SK-N-SH (cell line): ENCODE data around the gene GPR55.

Experiments used
- EP300 ChIP-seq, 2 experiments: IDR thresholded peaks; 2 replicates each; pipeline versions ENCODE4 v1.4.0 to v1.6.1; 2012; ENCODE audit warnings: borderline replicate concordance in 1 of 2, low read depth in 1 of 2, low read length in 1 of 2
- EZH2phosphoT487 ChIP-seq: fragments of 200-600 bp; sonication (generic); IDR thresholded peaks from 2 replicates; pipeline ENCODE4 v1.6.1; 2017; ENCODE audit warnings: low read depth, mixed run types, mild to moderate bottlenecking, antibody characterized with exemption, moderate library complexity, borderline replicate concordance
- FOXM1 ChIP-seq: IDR thresholded peaks from 2 replicates; pipeline ENCODE4 v1.4.0; 2012; ENCODE audit warnings: low read depth, mild to moderate bottlenecking
- MXI1 ChIP-seq: IDR thresholded peaks from 2 replicates; pipeline ENCODE4 v1.6.1; 2012; ENCODE audit warnings: mild to moderate bottlenecking, low read depth, low read length, improper control_type of control experiment
- NRF1 ChIP-seq: IDR thresholded peaks from 2 replicates; pipeline ENCODE4 v1.6.1; 2012; ENCODE audit warnings: low read depth, mild to moderate bottlenecking, low read length
- POLR2AphosphoS5 ChIP-seq: IDR thresholded peaks from 2 replicates; pipeline ENCODE4 v1.6.1; 2012; ENCODE audit warnings: low read depth, low read length
- RAD21 ChIP-seq: IDR thresholded peaks from 2 replicates; pipeline ENCODE4 v1.6.1; 2012; ENCODE audit warnings: mild to moderate bottlenecking, low read length
- RFX5 ChIP-seq: IDR thresholded peaks from 2 replicates; pipeline ENCODE4 v1.6.1; 2012; ENCODE audit warnings: mild to moderate bottlenecking, improper control_type of control experiment, low read length
- SMC3 ChIP-seq: IDR thresholded peaks from 2 replicates; pipeline ENCODE4 v1.6.1; 2012; ENCODE audit warnings: low read depth, low read length, improper control_type of control experiment
- TEAD4 ChIP-seq: IDR thresholded peaks from 2 replicates; pipeline ENCODE4 v1.4.0; 2012; ENCODE audit warnings: mild to moderate bottlenecking, borderline replicate concordance; ENCODE audit not compliant: insufficient read depth
- TF ChIP-seq, protein P1 (sequence below): fragments of 200-600 bp; sonication (generic); IDR thresholded peaks from 2 replicates; pipeline ENCODE4 v1.6.1; 2017; ENCODE audit warnings: antibody characterized with exemption, mild to moderate bottlenecking, moderate library complexity
- TF ChIP-seq, protein P2 (sequence below): IDR thresholded peaks from 2 replicates; pipeline ENCODE4 v1.4.0; 2012; ENCODE audit warnings: low read depth
- TF ChIP-seq, protein P3 (sequence below): IDR thresholded peaks from 2 replicates; pipeline ENCODE4 v1.6.1; 2012; ENCODE audit warnings: mild to moderate bottlenecking, low read depth, low read length, moderate library complexity

DNA sequence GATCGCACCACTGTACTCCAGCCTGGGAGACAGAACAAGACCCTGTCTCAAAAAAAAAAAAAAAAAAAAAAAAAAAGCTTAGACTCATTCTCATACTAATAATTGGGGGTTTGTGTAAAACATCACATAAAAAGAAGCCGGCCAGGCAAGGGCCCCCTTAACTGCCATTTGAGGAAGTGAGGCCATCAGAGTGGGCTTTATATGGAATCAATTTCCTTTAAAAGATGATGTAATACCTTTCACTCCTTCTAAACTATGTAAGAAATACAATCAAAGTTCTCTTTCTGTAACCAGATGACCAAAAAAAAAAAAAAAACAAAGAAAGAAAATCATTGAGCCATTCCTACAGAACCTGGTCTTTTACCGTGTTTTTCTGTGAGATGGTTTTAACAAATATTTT, 13.1 kb upstream of the GPR55 start:
- TF ChIP-seq RAD21 (no peak), POLR2AphosphoS5 (no peak), TEAD4 (no peak), SMC3 (no peak), EZH2phosphoT487 (no peak), RFX5 (no peak), EP300 (IDR thresholded peaks at IDR 0.05; ENCODE audit: borderline replicate concordance in 1 of 2, low read depth in 1 of 2, low read length in 1 of 2) (no peak), NRF1 (no peak), MXI1 (no peak), FOXM1 (no peak)
- TF ChIP-seq, protein P1, sequence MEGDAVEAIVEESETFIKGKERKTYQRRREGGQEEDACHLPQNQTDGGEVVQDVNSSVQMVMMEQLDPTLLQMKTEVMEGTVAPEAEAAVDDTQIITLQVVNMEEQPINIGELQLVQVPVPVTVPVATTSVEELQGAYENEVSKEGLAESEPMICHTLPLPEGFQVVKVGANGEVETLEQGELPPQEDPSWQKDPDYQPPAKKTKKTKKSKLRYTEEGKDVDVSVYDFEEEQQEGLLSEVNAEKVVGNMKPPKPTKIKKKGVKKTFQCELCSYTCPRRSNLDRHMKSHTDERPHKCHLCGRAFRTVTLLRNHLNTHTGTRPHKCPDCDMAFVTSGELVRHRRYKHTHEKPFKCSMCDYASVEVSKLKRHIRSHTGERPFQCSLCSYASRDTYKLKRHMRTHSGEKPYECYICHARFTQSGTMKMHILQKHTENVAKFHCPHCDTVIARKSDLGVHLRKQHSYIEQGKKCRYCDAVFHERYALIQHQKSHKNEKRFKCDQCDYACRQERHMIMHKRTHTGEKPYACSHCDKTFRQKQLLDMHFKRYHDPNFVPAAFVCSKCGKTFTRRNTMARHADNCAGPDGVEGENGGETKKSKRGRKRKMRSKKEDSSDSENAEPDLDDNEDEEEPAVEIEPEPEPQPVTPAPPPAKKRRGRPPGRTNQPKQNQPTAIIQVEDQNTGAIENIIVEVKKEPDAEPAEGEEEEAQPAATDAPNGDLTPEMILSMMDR = no peak
- TF ChIP-seq, protein P2, sequence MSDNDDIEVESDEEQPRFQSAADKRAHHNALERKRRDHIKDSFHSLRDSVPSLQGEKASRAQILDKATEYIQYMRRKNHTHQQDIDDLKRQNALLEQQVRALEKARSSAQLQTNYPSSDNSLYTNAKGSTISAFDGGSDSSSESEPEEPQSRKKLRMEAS = no peak
- TF ChIP-seq, protein P3, sequence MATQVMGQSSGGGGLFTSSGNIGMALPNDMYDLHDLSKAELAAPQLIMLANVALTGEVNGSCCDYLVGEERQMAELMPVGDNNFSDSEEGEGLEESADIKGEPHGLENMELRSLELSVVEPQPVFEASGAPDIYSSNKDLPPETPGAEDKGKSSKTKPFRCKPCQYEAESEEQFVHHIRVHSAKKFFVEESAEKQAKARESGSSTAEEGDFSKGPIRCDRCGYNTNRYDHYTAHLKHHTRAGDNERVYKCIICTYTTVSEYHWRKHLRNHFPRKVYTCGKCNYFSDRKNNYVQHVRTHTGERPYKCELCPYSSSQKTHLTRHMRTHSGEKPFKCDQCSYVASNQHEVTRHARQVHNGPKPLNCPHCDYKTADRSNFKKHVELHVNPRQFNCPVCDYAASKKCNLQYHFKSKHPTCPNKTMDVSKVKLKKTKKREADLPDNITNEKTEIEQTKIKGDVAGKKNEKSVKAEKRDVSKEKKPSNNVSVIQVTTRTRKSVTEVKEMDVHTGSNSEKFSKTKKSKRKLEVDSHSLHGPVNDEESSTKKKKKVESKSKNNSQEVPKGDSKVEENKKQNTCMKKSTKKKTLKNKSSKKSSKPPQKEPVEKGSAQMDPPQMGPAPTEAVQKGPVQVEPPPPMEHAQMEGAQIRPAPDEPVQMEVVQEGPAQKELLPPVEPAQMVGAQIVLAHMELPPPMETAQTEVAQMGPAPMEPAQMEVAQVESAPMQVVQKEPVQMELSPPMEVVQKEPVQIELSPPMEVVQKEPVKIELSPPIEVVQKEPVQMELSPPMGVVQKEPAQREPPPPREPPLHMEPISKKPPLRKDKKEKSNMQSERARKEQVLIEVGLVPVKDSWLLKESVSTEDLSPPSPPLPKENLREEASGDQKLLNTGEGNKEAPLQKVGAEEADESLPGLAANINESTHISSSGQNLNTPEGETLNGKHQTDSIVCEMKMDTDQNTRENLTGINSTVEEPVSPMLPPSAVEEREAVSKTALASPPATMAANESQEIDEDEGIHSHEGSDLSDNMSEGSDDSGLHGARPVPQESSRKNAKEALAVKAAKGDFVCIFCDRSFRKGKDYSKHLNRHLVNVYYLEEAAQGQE = no peak
